Measurements from ENCODE around the gene ADNP2.

DNA sequence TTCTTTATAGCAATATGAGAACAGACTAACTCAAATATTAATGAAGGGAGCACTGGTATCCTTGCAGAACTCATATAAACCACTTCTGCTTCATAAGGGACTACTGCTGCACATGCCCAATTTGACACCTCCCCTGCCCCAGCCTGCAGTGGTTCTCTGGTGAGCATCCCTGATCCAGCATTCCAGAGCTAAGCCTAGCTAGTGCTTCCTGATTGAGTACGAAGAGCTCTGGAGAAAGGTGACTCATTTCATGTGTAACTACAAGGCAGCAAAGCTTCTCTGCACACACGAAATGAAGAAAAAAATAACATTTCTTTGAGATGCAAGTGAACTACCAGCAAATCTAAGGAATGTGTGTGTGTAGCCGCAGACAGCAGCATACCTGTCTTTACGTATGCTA is 22.8 kb upstream of the ADNP2 start:
- TF ChIP-seq CTCF (IDR thresholded peaks at IDR 0.05; ENCODE audit: low read depth, low read length) = no peak
- no peak for TF ChIP-seq EZH2phosphoT487 (IDR thresholded peaks at IDR 0.05; ENCODE audit: low read depth)
